Measurements from ENCODE around the gene ARHGEF26. TPM values are rescaled to one million over a fixed set of nuclear protein-coding genes. Genes with fewer than 3 reads are reported as not detected.

The ARHGEF26 gene
- total RNA-seq, 1 experiment from 2014 or later: 20.8 TPM

GRCh38 chr3:154139996-154140436 is 18.8 kb downstream of the ARHGEF26 start:
- Mint-ChIP-seq H3K27me3 (ENCODE audit: insufficient read depth, unreplicated experiment) (no peaks in the 10 kb centered on the region), H3K4me1 (ENCODE audit: low read depth, unreplicated experiment) (peaks cover 34% of the 10 kb centered on the region), H3K9me3 (ENCODE audit: unreplicated experiment) (no peaks in the 10 kb centered on the region), H3K27ac (ENCODE audit: unreplicated experiment) (no peak overlapping the region), H3K4me3 (ENCODE audit: unreplicated experiment) (no peak overlapping the region), H3K36me3 (ENCODE audit: insufficient read depth, unreplicated experiment) (no peaks in the 10 kb centered on the region)
- Histone ChIP-seq H3K27me3 (replicated peaks; ENCODE audit: control insufficient read depth, insufficient read depth, low read length) (no peaks in the 10 kb centered on the region), H3K9me3 (no peaks in the 10 kb centered on the region), H3K4me1 (peaks cover 33% of the 10 kb centered on the region), H3K4me3 (ENCODE audit: low read depth, low read length) (no peak overlapping the region), H3K36me3 (ENCODE audit: control insufficient read depth, insufficient read depth, low read length) (no peaks in the 10 kb centered on the region)
- DNase-seq: peak in 1 of 2 experiments; percentile 45
- TF ChIP-seq CTCF (IDR thresholded peaks at IDR 0.05; ENCODE audit: insufficient read depth in 1 of 2, low read depth in 1 of 2, low read length in 1 of 2, severe bottlenecking in 1 of 2, unreplicated experiment in 1 of 2): no peak
- no TSS peak for BruUV-seq (replicated peaks)
- intact Hi-C loops (cut with micrococcal nuclease; ENCODE audit: unreplicated experiment): loop anchor here (1.0 kb wide), 1 partner anchor 15 kb away; no protein-coding TSS in a partner anchor
- ChIA-PET POLR2A (interaction anchor here (0.5 kb wide), 1 partner anchor 103 kb away, joined by 3 read pairs; no protein-coding TSS in a partner anchor), CTCF (no interaction called here)

DNA sequence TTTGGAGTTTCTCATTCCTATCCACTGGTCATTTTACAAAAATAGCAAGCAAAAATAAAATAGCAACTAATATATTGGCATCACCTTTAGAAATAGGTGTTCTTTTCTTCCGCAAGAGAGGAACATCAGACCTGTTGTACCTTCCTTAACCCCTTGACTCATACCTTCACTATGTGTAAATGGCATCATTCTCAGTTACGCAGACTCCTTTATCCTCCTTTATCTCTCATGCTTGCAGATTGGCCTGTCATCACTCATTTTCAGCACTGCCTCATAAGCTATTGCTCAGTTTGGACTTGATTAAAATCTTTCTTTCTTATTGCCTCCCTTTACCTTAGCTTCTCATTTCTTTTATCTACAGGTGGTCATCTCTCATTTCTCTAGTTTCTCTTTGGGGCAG is 21.4 kb downstream of the ARHGEF26 start:
- Mint-ChIP-seq H3K9me3 (ENCODE audit: unreplicated experiment) (no peaks in the 10 kb centered on the region), H3K36me3 (ENCODE audit: insufficient read depth, unreplicated experiment) (no peaks in the 10 kb centered on the region), H3K4me3 (ENCODE audit: unreplicated experiment) (no peak overlapping the region), H3K4me1 (ENCODE audit: low read depth, unreplicated experiment) (peaks cover 39% of the 10 kb centered on the region), H3K27me3 (ENCODE audit: insufficient read depth, unreplicated experiment) (no peaks in the 10 kb centered on the region), H3K27ac (ENCODE audit: unreplicated experiment) (no peak overlapping the region)
- intact Hi-C loops (cut with micrococcal nuclease; ENCODE audit: unreplicated experiment): no loop called here
- ChIA-PET POLR2A (interaction anchor here (0.7 kb wide), 1 partner anchor 21 kb away, joined by 7 read pairs; the partner anchor contains the start of gene ARHGEF26), CTCF (no interaction called here)
- H3K4me3 ChIP-seq (ENCODE audit: low read depth, low read length): no peak overlapping the region
- H3K4me1 ChIP-seq: peaks cover 18% of the 10 kb centered on the region
- H3K36me3 ChIP-seq (ENCODE audit: control insufficient read depth, insufficient read depth, low read length): no peaks in the 10 kb centered on the region
- no peaks in the 10 kb centered on the region for H3K27me3 ChIP-seq (replicated peaks; ENCODE audit: control insufficient read depth, insufficient read depth, low read length)
- BruUV-seq (replicated peaks): no TSS peak
- TF ChIP-seq CTCF (IDR thresholded peaks at IDR 0.05; ENCODE audit: insufficient read depth in 1 of 2, low read depth in 1 of 2, low read length in 1 of 2, severe bottlenecking in 1 of 2, unreplicated experiment in 1 of 2): no peak
- no peak for DNase-seq
- H3K9me3 ChIP-seq: no peaks in the 10 kb centered on the region

DNA sequence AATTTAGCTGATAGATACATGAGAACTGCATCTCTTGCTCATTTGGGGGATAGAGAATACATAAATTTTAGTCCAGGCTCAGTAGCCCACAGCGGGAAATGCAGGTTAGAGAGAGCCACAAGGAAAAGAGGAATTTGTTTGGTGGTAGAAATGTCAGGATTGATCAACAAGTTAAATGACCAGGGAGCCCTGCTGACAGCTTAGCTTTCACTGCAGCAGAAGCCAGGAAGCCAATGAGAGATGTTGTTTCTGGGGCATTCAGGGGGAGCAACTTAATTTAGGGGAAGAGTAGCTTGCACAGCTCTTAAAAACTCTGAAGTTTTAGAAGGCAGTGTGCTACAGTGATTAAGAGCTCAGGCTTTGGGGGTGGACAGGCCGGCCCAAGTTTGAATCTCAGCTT is 22.7 kb downstream of the ARHGEF26 start:
- TF ChIP-seq CTCF (IDR thresholded peaks at IDR 0.05; ENCODE audit: insufficient read depth in 1 of 2, low read depth in 1 of 2, low read length in 1 of 2, severe bottlenecking in 1 of 2, unreplicated experiment in 1 of 2): no peak
- Mint-ChIP-seq H3K9me3 (ENCODE audit: unreplicated experiment) (no peaks in the 10 kb centered on the region), H3K4me1 (ENCODE audit: low read depth, unreplicated experiment) (peaks cover 31% of the 10 kb centered on the region), H3K36me3 (ENCODE audit: insufficient read depth, unreplicated experiment) (no peaks in the 10 kb centered on the region), H3K4me3 (ENCODE audit: unreplicated experiment) (no peak overlapping the region), H3K27ac (ENCODE audit: unreplicated experiment) (no peak overlapping the region), H3K27me3 (ENCODE audit: insufficient read depth, unreplicated experiment) (no peaks in the 10 kb centered on the region)
- H3K4me1 ChIP-seq: peaks cover 18% of the 10 kb centered on the region
- H3K4me3 ChIP-seq (ENCODE audit: low read depth, low read length): no peak overlapping the region
- DNase-seq: no peak
- intact Hi-C loops (cut with micrococcal nuclease; ENCODE audit: unreplicated experiment): no loop called here
- no peaks in the 10 kb centered on the region for H3K36me3 ChIP-seq (ENCODE audit: control insufficient read depth, insufficient read depth, low read length)
- BruUV-seq (replicated peaks): no TSS peak
- no peaks in the 10 kb centered on the region for H3K27me3 ChIP-seq (replicated peaks; ENCODE audit: control insufficient read depth, insufficient read depth, low read length)
- ChIA-PET CTCF (interaction anchor here (1.5 kb wide), 1 partner anchor 23 kb away, joined by 4 read pairs; the partner anchor contains the start of gene ARHGEF26), POLR2A (no interaction called here)
- no peaks in the 10 kb centered on the region for H3K9me3 ChIP-seq
